Measurements from ENCODE around the gene OVCA2.
A peak's percentile ranks its signal among the peaks of the same experiment; 100 is the strongest.

OVCA2 gene

GRCh38 chr17:2034806-2035540 is 6.8 kb upstream of the OVCA2 start:
- DNase-seq, result no peak

GRCh38 chr17:2035541-2036488 is 6.0 kb upstream of the OVCA2 start:
- DNase-seq, result no peak

DNA sequence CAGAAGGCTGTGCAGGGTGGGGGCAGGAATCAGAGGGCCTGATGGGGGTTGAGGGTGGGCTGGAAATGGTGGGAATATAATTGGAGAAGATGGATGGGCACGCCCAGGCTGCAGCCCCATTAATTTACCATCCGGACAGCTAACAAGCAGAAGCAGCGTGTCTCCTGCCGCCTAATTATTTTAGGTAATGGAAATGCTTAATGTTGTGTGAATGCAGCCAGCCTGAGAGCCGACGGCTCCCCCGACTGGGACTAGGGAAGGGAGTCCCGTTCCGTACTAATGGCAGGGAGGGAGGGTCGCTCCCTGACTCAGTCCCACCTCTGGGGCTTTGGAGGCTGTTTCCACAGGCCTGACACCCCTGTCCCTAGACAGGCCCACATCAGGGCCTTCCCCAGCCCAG is 4.7 kb upstream of the OVCA2 start:
- no peak for DNase-seq

GRCh38 chr17:2040219-2040827 is 1.5 kb upstream of the OVCA2 start:
- DNase-seq, result no peak

GRCh38 chr17:2040942-2041560 is 771 bp upstream of the OVCA2 start:
- no peak for DNase-seq

DNA sequence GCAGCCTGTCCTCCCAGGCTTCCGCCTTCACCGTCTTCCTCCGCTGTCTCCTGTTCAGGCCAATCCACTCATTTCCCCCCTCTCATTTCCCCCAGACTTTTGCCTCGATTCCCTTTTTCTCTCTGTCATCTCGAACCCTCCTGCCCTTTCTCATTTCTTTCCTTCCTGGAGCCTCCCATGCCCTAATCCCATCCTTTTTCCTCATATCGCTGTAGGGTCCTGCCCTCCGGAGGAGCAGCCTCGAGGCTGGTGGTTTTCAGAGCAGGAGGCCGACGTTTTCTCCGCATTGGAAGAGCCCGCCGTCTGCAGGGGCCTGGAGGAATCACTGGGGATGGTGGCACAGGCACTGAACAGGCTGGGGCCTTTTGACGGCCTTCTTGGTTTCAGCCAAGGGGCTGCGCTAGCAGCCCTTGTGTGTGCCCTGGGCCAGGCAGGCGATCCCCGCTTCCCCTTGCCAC is 597 bp downstream of the OVCA2 start:
- DNase-seq, result no peak

- DNase-seq, result no peak
Measured at GRCh38 chr17:2042933-2043332, 1.1 kb downstream of the OVCA2 start.

DNA sequence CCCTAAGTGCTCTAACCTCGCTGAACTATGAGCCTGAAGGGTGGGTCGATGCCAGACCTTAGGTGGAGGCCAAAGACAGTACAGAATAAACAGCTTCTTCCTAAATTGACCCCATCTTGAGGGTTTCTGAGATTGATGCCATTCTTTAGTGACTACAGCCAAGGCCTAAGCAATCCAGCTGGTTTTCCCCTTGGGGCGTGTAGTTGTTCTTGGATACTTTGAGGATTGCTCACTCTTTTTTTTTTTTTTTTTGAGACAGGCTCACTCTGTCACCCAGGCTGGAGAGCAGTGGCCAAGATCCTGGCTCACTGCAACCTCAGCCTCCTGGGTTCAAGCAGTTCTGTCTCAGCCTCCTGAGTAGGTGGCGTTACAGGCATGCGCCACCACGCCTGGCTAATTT is 2.0 kb downstream of the OVCA2 start:
- no peak for DNase-seq

DNA sequence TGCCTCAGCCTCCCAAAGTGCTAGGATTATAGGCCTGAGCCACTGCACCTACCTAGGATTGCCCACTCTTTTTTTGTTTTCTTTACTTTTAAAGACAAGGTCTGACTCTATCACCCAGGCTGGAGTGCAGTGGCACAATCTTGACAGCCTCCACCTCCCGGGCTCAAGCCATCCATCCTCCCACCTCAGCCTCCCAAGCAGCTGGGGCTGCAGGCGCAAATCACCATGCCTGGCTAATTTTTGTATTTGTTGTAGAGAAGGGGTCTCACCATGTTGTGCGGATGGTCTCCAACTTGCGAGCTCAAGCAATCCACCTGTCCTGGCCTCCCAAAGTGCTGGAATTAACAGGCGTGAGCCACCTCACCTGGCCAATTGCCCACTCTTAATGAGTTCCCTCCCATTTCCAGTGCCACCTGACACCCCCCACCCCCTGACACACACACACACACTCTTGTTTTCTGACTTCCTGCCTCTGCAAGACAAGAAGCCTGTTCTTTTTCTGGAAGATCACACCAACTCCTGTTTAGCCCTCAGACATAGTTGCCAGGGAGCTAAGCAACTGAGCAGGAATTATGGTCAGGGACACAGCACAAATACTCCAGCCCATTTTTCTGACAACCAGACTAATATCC is 2.6 kb downstream of the OVCA2 start:
- DNase-seq, result no peak

DNA sequence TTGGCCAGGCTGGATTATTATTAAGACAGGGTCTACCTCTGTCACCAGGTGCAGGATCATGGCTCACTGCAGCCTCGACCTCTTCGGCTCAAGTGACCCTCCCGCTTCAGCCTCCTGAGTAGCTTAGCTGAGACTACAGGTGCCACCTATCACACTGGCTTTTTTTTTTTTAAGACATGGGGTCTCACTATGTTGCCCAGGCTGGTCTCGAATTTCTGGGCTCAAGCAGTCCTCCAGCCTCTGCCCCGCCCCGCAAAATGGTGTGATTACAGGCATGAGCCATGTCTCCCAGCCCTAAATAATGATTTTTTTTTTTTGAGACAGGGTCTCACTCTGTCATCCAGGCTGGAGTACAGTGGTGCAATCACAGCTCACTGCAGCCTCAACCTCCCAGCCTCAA is 5.8 kb downstream of the OVCA2 start:
- DNase-seq, result no peak

DNA sequence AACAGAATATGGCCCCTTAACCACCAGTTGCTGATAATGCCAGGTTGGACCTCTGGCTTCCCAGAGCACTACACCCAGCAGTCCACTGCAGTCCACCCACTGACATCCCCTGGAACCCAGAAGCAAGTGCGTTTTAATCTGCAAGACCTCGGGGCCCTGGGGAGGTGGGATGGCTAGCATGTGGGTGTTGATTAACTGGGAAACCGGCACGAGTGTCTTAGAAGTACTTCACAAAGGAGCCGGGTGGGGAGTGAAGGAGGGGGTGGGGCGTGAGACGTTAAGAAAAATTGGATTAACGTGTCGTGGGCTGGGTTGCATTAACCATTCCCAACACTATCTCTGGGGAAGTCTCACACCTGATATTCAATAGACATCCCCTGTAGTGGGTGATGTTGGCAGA is 7.0 kb downstream of the OVCA2 start:
- no peak for DNase-seq

- peak; percentile 91 for DNase-seq
Measured at GRCh38 chr17:2049333-2050299, 7.8 kb downstream of the OVCA2 start.

DNA sequence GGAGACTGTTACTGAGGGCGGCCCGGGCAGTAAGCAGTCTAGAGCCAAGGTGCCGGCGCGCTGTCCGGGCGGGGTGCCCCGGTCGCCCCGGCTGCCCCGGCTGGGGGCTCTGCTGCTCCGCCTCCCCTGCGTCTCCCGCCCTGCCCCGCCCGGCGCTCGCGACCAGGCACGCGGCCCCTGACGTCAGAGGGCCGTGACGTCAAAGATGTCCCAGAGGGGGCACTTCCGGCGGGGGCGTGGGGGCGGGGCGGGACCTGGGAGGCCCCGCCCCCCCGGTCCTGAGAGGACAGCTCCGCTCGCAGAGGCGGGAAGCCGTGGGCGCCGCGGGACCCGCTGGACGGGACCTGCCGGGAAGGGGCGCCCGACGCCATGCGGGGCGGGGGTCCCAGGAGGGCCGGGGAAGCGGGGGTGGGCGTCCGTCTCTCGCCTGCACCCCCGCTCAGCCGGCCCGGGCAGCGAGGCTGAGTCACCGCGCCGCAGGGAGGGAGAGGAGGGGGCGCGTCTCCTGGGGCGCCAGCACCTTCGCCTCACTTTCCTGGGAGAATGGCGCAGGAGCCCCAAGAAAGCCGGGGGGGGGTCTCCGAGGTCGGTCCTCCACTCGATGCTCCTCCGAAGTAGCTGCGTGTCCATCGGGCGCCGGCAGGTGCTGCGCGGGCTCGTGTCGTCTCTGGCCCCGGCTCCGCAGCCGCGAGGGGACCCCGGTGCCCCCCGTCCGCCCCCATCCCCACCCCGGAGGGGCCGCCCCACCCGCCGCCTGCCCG is 8.7 kb downstream of the OVCA2 start:
- peak; percentile 74 to 76 for DNase-seq

GRCh38 chr17:2051061-2051932 is 9.5 kb downstream of the OVCA2 start:
- peak in 1 of 2 donors; percentile 40 for DNase-seq

- DNase-seq, result no peak
Measured at GRCh38 chr17:2051933-2052559, 10.2 kb downstream of the OVCA2 start.

- peak; percentile 82 to 84 for DNase-seq
Measured at GRCh38 chr17:2053380-2054261, 11.8 kb downstream of the OVCA2 start.

GRCh38 chr17:2054262-2054511 is 12.4 kb downstream of the OVCA2 start:
- no peak for DNase-seq

Measured in stimulated activated CD4-positive, alpha-beta T cell treated with anti-CD3 and anti-CD28 coated beads, Interleukin-2, amount 100 ng/mL, for 24 hours (primary cell).